NCI-H748 (cell line): Measurements from ENCODE around the gene CPED1.
"Not testable (repeated sequence)": the region's sequence is repeated elsewhere in the genome, so short reads cannot be mapped to it uniquely, and the experiment has no call there.

Experiments
- DNase-seq: peaks from one replicate; lab custom pipeline; 2025; ENCODE audit not compliant: unreplicated experiment; lab: John Stamatoyannopoulos, UW

The CPED1 gene

DNA sequence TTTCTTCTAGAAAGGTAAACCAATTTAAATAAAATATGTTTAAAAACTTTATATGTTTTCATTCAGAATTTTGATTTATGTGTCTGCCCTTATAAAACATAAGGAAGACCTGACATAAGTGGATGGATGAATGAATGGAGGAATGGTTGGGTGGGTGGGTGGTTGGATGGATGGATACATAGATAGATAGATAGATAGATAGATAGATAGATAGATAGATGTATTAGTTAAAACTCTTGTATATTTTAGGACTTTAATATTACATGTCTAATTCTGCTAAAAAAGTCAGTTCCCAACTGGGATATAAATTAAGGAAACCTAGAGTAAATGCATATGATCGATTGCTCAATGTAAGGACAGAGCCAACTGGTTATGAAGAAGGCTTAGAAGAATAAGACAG, 184.0 kb downstream of the CPED1 start:
- no peak for DNase-seq

DNA sequence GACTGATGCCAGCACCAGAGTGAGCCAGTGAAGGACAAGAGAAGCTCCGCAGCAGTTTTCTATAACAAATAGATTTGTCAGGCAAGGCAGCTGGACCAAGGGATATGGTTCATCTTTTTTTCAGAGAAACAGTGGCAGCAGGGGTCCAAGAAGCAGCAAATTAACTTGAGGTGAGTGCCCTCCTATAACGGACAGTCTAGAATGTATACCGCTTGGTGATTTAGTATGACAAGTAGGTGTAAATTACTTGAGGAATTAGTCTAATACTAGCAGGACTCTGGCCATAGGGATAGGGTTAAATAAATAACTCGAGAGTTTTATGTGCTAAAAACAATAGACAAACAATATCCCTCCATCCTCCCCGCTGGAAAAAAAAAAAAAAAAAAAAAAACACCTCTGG, 187.3 kb downstream of the CPED1 start:
- DNase-seq: no peak

DNA sequence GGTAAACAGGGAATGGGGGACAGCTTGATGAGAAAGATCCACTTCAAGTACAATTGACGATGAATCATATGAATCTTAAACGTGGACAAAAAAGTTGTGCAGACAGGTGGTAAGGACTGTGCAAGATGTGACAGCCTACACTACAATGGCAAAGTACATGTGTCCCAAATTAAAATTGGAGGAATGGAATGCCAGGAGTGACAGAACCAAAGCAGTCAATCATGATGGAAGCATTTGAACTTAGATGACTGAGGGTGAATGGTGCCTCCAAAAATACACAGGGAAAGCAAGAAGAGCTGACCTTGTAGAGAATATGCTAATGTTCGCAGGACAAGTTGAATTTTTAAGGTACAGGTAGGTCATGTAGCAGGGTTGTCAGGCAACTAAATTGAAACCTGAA, 189.9 kb downstream of the CPED1 start:
- DNase-seq: no peak

DNA sequence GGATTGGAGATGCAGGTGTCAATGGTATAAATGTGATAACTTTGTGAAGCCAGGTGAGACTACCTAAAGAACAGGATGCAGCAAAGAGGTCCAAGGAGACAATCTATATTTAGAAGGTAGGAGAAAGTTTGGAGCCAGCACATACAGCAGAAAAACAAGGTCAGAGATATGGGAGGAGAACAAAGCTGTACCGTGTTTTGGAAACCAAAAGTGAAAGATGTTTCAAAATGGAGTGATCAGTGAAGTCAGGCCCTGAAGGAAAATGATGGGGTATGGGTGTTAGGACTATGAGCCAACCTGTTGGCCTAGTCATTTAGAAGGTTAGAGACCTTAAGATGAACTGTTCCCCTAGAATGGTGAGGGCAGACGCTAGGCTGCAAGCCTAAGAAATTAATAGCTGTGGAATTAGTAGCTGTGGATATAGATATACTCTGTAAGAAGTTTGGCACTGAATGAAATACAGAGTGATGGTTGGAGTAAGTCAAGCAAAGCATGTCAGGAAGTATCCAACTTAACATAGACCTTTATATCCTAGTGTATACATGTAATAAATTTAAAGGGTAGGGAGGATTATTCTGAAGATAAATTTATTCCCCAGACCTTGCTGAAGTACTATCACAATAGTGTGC, 190.5 kb downstream of the CPED1 start:
- no peak for DNase-seq

DNA sequence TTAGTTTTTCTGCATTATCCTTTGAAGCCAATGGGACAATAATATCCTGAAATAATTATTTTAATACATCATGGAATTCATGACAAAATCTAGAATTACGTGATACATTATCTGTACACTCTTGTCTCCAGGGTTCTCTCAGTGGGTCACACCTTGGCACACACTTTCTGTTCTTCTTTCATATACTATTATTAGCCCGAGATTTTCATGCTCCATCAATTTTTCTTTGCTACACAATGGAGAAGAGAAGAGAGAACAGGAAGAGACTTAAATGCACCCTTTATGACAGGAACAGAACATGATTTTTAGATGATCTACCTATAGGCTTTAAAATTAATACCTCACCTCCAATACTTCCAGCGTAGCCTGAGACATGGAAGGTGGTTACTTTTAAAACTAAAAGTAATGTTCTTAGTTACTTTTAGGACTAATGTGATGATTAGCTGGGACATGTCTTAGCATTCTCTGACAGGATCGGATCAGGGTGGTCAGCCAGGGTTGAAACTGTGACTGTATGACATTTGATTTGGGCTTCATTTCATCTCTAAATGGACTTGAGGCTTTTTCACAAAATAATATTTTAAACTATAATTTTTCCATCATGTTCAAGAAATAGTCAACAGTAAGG, 192.0 kb downstream of the CPED1 start:
- no peak for DNase-seq

DNA sequence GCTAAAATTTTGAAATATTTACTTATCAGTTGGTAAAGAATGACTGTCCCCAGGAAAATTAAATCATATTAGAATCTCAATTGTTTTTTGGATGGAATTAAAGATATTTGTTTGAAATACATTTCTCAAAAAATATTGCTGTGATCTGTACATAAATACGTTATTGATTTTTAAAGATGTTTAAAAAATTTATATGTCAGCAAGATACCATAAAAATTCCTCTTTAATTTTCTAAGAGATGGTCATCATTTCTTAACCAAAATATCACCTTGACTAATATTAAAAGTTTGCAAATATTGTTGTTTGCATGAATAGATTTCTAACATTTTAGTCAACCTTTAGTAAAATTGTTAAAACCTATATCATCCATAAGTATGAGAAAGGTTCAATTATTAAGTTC, 192.8 kb downstream of the CPED1 start:
- DNase-seq: no peak

DNA sequence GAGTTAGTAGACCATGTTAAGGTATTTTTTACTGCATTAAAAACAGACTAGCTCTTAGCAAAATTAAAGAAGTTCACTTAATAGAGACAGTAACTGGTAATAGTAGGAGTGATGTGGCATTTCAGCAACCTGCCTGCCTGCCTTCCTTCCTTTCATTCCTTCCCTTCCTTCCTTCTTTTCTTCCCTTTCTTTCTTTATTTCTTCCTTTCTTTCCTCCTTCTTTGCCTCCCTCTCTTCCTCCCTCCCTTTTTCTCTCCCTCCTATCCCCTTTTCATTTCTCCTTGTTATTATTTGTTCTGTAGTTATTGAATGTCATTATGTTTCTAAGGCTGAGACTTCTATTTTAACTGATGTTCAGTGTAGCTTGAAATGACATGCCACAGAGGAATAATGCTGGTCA, 193.8 kb downstream of the CPED1 start:
- DNase-seq: no peak

DNA sequence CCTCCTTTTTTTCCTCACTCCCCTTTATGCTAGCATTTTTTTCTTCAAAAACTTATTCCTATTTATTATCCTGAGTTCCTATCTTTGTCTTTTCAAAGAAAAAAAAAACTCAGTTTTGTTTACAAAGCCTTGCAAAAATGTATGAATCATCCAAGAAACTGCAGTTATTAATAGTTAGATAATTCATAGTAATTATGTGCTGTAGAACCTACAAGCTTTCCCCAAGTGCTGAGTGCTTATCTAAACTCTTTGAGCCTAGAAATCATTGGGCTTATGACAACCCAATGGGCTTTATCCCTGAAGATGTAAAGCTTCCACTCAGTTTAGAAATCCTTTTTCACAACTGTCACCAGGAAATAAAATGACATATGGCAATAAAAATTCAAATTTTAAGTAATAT, 194.4 kb downstream of the CPED1 start:
- DNase-seq: no peak

DNA sequence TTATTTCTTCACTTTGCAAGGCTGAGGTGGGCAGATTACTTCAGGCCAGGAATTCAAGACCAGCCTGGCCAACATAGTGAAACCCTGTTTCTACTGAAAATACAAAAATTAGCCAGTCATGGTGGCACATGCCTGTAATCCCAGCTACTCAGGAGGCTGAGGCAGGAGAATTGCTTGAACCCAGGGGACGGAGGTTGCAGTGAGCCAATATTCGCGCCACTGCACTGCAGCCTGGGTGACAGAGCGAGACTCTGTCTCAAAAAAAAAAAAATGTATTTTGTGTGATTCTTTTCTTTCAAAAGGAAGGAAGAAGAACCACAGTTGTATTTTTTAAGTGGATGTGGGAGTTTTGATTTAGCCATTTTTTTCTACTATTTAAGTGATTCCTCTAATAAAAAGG, 195.4 kb downstream of the CPED1 start:
- not testable (repeated sequence) for DNase-seq

DNA sequence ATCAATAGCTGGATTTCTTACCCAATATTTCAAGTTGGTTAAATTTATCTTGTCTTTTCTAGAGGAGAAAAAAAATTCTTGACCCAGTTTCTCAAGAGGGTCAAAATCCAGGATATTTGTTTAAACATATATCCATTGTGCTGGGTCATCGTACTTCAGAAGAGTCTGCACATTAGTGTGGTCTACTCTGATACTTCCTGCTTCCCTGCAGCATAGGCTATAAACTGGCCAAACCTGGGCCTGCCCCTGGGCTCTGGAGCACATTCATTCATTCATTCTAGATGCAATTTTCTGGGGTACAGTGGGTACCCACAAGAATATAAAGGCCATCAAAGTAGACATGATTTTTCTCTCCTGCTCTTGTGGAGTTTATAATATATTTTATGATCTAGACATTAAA, 198.2 kb downstream of the CPED1 start:
- DNase-seq: no peak

DNA sequence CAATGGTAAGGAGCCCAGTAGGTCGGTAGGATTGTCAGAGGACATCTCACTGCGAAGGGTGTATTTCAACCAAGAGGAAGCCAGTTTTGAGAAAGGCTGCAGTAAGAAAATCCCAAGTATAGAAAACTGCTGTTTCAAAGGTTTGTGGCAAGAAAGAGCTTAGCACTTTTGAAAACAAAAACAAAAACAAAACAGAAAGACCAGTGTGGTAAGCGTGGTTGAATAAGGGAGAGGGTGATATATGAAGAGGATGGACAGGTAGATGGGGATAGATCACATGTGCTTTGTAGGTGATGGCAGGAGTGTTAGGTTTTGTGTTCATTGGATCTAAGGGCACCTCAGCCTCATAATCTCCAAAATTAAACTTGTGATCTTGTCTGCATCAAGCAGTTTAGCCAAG, 198.7 kb downstream of the CPED1 start:
- DNase-seq: no peak

DNA sequence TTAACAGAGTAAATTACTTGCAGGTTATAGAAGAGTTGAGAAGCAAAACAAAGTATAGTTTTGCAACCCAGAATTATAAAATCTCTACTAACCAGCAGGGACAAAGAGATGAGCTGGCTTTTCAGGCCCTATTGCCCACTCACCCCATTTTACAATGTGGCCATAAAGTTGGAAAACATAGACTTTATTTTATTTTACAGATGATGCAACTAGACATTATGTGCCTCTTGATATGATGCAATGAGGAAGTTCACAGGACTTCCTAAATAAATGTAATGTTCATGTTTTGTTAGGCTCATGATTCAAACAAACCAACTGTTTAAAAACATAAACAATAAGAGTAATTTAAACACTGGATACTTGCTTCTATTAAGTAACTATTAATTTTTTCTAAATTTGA, 199.2 kb downstream of the CPED1 start:
- no peak for DNase-seq

DNA sequence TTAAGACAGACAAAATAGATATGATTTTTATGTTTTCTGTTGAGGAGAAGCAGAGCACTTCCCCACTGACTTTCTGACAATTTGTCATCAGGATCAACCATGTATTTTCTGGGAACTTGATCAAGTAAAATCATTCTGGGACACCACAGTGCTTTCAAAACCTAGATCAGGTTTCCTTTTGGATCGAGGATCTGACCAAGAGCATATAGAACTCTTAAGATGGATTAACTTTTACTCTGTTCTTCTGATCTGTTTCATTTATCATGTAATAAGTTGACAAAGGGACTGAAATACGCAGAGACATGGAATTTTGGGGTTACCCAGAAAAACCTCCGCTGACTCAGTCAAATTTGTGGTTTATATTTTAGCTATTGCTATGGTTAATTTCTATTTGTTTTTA, 204.3 kb downstream of the CPED1 start:
- no peak for DNase-seq

DNA sequence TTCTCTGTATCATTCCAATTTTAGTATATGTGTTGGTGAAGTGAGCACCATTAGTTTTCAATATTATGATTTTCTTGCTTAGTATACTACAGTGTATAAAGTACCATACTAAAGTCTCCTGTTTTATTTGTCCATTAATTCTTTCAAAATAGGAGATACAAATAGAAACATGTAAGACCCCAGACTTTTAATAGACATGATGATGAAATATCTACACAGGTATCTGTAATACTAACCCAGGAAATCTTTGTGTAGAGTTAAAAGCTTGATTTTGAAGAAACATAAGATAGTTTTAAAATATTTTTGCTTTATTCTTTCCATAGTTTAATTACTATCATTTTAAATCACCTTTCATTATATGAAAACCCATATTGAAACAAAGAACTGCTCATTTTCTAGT, 206.5 kb downstream of the CPED1 start:
- no peak for DNase-seq

DNA sequence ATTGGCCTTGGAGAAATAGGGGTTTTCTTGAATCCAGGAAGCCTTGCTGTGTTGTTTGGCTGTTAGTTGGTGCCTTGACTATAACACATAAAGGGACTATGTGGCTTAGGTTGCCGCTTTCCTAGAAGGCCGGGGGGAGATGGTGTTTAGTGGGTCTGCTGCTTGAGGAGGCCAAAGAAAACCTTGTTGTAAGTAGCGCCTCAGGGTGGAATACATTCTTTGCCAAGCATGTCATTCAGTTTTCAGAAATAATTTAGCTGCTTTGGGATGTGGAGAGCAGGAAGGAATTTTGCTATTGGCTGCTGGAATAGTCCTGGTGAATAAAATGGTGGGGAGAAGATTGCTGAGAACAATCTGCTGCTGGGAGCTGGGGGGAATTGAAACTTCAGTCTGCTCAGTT, 207.4 kb downstream of the CPED1 start:
- DNase-seq: no peak

DNA sequence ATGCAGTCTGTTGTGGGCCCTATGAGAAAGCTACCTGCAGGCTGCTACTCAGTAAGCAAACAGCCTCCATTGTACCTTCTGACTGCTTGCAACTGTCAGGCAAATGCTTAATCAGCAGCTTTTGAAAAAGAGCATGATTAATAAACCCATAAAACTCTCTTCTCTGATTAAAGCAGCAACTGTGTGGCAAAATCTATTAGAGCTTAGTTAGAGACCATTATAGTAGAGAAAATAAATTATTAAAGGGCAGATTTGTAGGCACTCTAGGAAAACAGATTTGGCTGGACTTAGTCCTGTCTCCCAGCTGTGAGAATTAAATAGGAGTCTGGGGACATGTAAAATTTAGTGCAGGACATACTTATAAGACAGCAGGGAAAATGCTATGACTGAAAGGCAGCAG, 207.8 kb downstream of the CPED1 start:
- DNase-seq: no peak

DNA sequence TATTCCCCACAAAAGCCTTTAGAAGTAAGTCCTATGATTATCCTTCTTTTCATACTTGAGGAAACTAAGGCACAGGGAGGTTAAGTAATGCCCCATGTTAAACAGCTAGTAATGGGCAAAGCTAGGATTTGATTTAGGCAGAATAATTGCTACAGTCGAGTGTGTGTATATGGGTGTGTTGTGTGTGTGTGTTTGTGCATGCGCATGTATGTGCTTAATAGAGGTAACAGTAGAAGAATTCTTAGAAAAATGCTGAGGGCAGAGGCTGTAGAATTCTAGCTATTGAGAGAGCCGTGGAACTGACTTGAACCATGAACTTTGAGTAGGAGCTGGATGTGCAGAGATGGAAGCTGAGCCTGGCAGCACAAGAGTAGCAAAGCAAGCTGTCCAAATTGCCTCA, 208.9 kb downstream of the CPED1 start:
- DNase-seq: no peak

DNA sequence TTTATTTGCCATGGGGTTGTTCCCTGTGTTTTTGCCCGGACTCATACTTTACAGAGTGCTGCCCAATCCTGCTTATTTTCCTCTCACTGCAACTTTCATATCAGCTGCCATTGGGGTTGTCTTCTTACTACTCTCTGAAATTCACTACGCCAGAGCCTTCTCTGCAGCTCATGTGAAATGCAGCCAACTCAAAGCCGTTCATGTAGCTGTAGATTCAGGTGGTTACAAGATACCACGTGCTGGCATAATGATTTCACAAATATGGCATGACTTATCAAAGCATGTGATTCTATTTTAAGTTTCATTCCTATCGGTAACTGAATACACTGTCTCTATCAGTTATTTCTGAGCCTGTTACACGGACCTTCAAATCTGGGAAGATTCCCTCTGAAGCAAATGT, 210.0 kb downstream of the CPED1 start:
- DNase-seq: no peak

DNA sequence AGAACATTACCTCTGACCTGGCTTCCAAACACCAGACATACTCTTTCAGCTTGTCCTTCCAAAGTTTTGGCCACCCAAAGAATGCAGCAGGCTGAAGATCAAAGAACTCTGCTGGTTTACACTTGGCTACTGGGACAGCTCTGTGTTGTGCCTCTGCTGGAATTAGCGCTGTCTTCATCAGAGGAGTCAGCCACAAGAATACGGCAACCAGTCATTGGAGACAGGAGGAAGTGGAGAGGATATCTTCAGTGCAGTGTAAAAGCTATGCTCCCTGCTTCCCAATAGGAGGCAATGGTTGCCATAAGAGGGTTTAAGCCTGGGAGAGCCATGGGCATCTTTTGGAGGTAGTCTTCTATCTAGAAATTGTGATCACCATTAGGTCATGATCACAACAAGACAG, 213.6 kb downstream of the CPED1 start:
- no peak for DNase-seq

DNA sequence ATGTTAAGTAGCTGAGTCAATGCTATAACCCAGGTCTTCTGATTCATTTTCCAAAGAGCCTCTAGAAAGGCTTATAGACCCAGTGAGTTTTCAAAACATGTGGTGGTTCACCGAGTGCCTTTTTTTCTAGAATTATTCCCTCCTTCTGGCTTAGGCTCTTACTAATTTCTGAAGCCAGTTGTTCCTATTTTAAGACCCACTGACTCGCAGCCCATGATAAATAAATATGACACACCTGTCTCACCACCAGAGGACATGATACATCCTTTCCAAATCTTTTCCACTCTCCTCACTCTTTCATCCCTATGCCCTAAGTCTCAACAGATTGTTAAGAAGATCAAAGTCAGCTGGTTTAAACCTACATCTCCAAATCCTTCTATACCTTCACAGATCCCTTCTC, 214.3 kb downstream of the CPED1 start:
- DNase-seq: no peak

DNA sequence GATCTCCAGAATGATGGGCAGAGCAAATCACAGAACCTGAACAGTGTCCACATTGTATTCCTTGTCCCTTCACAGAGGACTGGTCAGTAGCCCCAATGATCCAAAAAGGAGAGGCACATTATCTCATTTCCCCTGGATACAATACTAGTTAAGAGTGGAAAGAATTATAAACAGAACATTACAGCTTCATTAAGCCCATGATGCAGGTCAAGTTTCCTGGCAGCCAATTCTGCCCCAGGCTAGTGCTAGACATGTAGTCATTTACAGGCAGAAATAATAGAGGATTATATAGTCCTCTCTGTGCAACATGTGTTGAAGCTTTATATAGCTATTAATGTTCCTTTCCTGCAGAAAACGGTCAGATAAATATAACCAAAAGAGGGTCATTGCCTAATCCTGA, 216.0 kb downstream of the CPED1 start:
- peak; percentile 43 for DNase-seq

DNA sequence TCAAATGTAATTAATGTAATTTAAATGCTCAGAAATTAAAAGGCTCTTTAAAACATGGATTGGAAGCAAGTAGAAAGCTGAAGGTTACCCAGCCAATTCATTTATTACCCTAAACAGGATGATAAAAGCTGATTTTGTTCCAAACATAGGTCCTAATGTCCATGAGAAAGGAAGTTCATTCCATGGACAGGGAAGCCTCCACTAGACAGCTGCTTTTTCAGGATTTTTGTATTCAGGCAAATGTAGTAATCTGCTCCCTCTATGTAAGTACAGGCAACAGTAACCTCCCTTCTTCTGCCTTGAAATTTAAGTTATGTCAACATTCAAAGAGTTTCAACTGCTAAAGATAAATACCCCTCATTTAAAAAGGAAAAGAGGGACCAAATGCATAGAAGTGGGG, 217.3 kb downstream of the CPED1 start:
- DNase-seq: no peak

DNA sequence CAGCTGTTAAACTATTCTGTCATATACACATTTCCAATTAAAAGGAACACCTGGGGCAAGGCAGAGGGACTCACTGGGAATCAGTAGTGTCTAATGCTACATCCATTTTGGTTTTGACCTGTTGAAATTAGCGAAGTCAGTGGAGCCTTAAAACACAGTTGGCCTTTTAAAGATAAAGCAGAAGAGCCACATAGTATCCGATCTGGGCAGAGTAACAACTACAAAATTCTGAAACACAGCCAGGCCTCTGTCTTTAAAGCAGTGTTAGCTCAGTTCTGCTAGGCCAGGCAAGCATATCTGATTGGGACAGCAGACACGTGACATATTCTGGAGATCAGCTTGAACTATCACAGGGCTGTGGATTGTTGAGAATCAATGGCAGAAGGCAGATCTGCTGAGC, 222.7 kb downstream of the CPED1 start:
- no peak for DNase-seq
